Loucy (cell line): ENCODE measurements around the gene PACRG.

Experiments used
- CTCF ChIP-seq: fragments of 200-600 bp; sonication (generic); conservative IDR thresholded peaks from 2 replicates; pipeline ENCODE4 v1.5.1; 2014; ENCODE audit warnings: mild to moderate bottlenecking, antibody characterized with exemption, low read length
- EZH2phosphoT487 ChIP-seq: fragments of 200-600 bp; IDR thresholded peaks from 2 replicates; pipeline ENCODE4 v1.6.1; 2018; ENCODE audit warnings: antibody characterized with exemption, mild to moderate bottlenecking, moderate library complexity, borderline replicate concordance

DNA sequence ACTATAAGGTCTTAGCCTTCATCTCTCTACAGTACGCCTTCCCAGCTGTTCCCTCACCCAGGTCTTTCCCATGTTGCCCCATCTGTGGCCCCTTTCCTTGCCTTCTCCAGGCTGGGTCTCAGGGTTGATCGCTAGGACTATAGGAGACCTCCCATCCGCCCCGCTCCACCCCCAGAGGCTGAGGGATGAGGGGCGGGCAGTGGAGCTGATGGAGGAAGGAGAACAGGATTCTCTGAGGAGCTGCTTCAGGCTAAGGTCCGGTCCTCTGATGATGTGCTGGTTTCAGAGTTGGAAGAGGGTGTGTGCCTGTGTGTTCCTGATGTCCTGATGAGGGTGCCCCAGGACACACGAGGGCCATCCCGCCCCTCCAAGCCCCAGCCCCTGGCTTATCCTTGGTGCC is 531.9 kb downstream of the PACRG start:
- no peak for TF ChIP-seq EZH2phosphoT487
- no peak for TF ChIP-seq CTCF
